Stimulated activated naive CD8-positive, alpha-beta T cell treated with anti-CD3 and anti-CD28 coated beads, Interleukin-15, amount 100 ng/mL, for 72 hours (primary cell): ENCODE data around the gene EHD4.

Experiments used
- ATAC-seq: fragments of 150-1000 bp; cut with Tn5 transposase; 2 replicates; pipeline ENCODE4 v1.10.0; 2021; ENCODE audit warnings: mild to moderate bottlenecking, moderate library complexity
- DNase-seq, 2 donors: peaks; one replicate each; pipeline ENCODE4 v3.0.0; 2021 to 2022
- H3K27ac Mint-ChIP-seq, 2 donors: one replicate each; pipeline ENCODE4 v1.8.0; 2022; ENCODE audit warnings: mild to moderate bottlenecking in 2 of 2, mixed read lengths in 2 of 2, moderate library complexity in 2 of 2
- H3K27me3 Mint-ChIP-seq: one replicate; pipeline ENCODE4 v1.8.0; 2022; ENCODE audit warnings: mixed read lengths
- H3K4me1 Mint-ChIP-seq: one replicate; pipeline ENCODE4 v1.8.0; 2022; ENCODE audit warnings: mild to moderate bottlenecking, mixed read lengths
- H3K4me3 Mint-ChIP-seq, 2 donors: one replicate each; pipeline ENCODE4 v1.8.0; 2022; ENCODE audit warnings: mild to moderate bottlenecking in 2 of 2, mixed read lengths in 2 of 2, moderate library complexity in 1 of 2
- H3K9me3 Mint-ChIP-seq, 2 donors: one replicate each; pipeline ENCODE4 v1.8.0; 2022; ENCODE audit warnings: mixed read lengths in 2 of 2

Gene EHD4

DNA sequence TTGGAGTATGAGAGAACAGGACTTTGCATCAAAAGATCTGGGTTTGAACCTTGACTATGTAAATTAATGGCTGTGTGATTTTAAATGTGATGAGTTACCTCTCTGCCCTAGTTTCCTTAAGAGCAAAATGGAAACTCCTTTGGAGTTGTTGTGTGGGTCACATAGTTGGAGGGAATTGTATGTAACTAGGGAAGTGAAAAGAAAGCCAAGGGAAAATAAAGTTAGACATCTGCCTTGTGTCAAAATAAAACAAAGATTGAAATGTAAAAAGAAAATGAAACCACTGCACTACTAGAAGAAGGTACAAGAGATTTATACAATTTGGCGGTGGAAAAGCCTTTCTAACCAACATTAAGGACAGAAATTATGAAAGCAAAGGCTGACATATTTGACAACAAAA, 1.7 kb upstream of the EHD4 start:
- H3K27ac Mint-ChIP-seq: no peak overlapping the region
- peaks cover 46% of the 10 kb centered on the region for H3K4me1 Mint-ChIP-seq
- H3K27me3 Mint-ChIP-seq: peaks cover 23% of the 10 kb centered on the region
- H3K9me3 Mint-ChIP-seq: no peaks in the 10 kb centered on the region
- no peak overlapping the region for H3K4me3 Mint-ChIP-seq
- DNase-seq: no peak
- ATAC-seq: no peak

DNA sequence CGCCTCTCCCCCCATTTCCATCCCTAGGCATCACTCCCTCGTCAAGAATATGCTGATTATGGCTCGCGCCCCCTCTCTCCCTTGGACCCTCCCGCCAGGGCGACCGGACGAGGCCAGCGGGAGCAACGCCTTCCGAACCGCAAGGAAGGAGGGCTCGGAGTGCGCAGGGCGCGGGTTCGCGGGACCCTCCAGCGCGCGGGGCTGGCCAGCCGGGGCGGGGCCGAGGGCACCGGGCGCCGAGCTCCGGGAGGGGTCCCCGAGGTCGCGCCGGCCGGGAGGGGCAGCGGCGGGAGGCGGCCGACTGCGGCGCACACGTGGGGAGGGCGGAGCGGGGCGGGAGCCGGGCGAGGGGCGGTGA, 483 bp downstream of the EHD4 start:
- H3K4me3 Mint-ChIP-seq: peak overlapping the region; percentile 89 to 94
- H3K4me1 Mint-ChIP-seq: peaks cover 67% of the 10 kb centered on the region
- H3K27me3 Mint-ChIP-seq: peaks cover 23% of the 10 kb centered on the region
- H3K27ac Mint-ChIP-seq: peak overlapping the region; percentile 75 to 95
- ATAC-seq (peak; percentile 41), DNase-seq (peak in 1 of 2 donors; percentile 56)
- H3K9me3 Mint-ChIP-seq: no peaks in the 10 kb centered on the region

DNA sequence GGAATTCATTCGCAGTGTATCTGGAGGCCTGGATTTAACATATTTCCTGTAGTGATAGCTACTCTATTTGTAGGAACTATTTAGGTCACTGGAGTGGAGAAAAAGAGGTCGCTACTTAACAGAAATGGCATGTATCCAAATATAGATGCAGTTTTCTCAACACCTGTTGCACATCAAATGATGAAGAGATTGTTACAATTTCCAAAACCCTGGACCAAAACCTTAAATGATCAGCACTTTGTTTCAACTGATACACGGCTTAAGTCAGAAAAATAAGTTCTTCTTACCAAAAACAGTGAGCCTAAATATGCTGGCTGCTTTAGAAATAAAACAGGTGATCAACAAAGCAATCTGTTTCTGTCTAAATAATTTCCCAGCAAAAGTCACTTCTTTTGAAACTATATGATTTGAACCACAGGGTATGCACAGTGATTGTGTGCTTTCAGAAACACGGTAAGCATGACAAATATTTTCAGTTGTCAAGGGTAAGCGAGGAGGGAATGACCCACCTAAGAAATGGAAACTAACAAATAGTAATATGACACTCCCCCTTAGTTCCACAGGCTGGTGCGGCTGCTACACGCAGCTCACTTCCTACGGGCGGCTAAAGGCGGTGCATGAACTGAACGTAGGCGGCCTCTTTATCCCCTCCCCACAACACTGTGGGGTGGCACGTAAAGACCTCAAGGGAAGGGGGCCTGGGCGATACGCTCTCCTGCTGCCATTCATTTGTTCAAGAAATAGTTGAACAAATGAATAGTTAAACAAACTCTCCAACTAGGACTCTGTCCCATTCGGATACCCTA, 1.1 kb downstream of the EHD4 start:
- Mint-ChIP-seq H3K4me1 (peaks cover 73% of the 10 kb centered on the region), H3K27me3 (peaks cover 23% of the 10 kb centered on the region), H3K27ac (peak overlapping the region; percentile 75 to 95), H3K4me3 (peak overlapping the region; percentile 85 to 88), H3K9me3 (no peaks in the 10 kb centered on the region)
- peak; percentile 76 to 89 for DNase-seq
- ATAC-seq: peak; percentile 81

DNA sequence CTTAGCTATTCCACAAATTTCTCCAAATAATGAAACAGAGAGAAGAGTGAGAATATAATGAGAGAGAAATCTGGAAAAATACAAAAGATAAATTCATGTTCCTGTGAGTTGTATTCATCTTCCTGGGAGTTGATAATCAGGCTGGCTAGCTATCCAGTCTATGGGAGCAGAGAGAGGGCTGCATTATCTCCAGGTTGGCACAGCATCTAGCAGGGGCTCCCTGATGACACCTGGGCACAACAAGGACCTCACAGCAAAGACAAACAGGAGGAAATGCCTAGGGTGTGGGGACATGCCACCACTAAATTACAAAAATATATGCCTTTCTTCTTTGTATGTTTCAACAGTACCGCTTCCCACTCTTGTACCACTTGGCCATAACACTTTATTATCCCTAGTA, 1.9 kb downstream of the EHD4 start:
- H3K9me3 Mint-ChIP-seq: no peaks in the 10 kb centered on the region
- H3K4me1 Mint-ChIP-seq: peaks cover 81% of the 10 kb centered on the region
- peak overlapping the region; percentile 75 to 95 for H3K27ac Mint-ChIP-seq

DNA sequence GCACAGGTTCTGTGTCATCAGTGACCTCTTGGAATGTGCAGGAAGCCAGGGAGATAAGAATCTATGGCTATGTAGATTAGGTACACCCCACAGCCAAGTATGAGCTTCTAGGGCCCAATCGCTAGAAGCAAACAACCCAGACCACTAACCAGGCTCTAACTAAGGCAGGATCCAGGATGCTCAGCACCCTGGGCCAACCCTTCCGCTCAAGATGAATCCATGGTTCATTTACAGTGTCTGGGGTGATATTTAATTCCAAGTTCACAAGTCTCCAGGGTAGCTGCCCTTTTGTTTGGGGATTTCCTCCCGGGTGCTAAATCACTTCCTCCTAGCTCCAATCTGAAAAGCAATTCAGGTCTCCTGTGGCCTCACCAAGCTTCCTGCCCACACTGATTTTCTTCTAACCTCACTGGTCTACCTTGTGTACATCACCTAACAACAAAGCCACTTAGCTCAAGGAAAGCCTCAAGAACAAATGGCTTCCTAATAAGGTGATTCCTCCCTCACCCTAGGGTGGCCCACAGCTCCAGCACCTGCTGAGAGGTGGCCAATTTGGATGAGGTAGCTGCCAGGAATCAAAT, 2.4 kb downstream of the EHD4 start:
- Mint-ChIP-seq H3K27me3 (peaks cover 14% of the 10 kb centered on the region), H3K4me3 (peak overlapping the region; percentile 85 to 88), H3K27ac (peak overlapping the region in 1 of 2 donors; percentile 95), H3K9me3 (no peaks in the 10 kb centered on the region), H3K4me1 (peaks cover 84% of the 10 kb centered on the region)
- ATAC-seq (peak; percentile 43), DNase-seq (peak; percentile 19 to 70)

More for the DNA sequence above, 1.9 kb downstream of the EHD4 start:
- Mint-ChIP-seq H3K4me3 (peak overlapping the region; percentile 85 to 88), H3K27me3 (peaks cover 18% of the 10 kb centered on the region)
- ATAC-seq: no peak
- DNase-seq: no peak

DNA sequence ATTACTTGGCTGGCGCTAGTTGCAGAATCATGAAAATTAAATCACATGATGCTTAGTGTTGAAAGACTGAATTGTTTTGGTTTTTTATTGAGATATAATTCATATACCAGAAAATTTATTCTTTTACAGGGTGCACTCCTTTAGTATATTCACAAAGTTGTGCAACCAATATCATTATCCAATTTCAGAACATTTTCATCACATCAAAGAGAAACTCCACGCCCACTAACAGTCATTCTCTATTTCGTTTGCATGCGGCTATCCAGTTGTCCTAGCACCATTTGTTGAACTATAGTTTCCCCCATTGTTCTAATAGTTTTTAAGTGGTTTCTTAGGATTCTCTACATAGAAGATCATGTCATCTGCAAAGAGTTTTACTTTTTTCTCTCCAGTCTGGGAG, 3.7 kb downstream of the EHD4 start:
- no peak overlapping the region for H3K4me3 Mint-ChIP-seq
- peak overlapping the region in 1 of 2 donors; percentile 71 for H3K27ac Mint-ChIP-seq
- H3K27me3 Mint-ChIP-seq: peaks cover 1% of the 10 kb centered on the region
- DNase-seq (no peak), ATAC-seq (no peak)
- peaks cover 73% of the 10 kb centered on the region for H3K4me1 Mint-ChIP-seq
- H3K9me3 Mint-ChIP-seq: no peaks in the 10 kb centered on the region

DNA sequence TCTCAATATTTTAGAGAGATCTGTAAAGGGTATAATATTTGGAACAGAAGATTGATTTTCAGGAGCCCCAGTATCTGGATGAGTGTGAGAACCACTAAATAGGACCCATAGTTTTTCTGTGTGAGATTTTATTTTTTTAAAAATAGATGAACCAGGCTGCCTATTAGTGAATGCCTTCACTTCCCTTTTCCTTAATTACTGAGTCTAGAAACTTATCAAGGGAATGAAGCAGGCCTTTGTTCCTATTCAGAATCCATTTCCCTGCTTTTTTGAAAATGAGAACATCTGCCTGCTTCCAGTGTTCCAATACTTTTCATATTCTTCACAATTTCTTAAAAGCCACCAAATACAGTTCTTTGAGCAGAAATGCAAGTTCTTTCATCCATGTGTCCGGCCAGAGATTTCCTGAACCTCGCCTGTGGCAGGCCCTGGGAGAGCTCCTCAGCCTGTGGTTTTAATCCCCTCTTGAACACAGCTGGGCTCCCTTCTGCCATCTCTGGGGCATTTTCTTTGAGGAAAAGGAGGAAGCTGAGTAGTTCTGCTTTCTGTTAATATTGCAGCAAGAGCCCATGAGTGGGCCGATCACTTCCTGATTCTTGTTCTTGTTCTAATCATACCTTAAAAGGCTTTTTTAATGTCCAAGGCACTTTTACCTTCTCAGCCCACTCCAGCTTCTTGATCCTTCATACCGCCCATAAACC, 4.7 kb downstream of the EHD4 start:
- Mint-ChIP-seq H3K4me3 (peak overlapping the region in 1 of 2 donors; percentile 6), H3K4me1 (peaks cover 63% of the 10 kb centered on the region), H3K9me3 (no peaks in the 10 kb centered on the region), H3K27me3 (no peaks in the 10 kb centered on the region), H3K27ac (no peak overlapping the region)
- DNase-seq: no peak
- ATAC-seq: no peak

DNA sequence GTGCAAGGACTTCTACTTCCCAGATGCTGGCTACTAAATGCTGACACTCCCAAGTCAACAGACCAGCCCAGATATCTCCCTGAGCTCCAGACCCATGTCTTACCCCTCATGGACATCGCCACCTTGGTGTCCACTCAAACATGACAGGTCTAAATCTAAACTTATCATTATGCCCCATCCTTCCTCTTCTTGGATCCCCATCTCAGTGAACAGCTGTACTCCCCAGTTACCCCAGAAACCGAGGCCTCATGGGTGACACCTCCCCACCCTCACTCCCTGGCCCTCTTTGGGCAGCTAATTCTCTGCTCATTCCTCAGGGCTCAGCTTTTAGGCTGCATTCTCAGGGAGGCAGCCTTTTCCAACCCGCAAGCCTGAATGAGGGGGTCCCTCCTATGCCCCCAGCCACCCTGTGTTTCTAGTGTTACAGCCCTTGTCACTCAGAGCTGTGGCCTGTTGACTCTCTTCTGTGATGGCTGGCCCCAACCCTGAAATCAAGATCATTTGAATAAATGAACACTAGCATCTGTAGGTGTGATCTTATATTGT, 5.4 kb downstream of the EHD4 start:
- H3K9me3 Mint-ChIP-seq: no peaks in the 10 kb centered on the region
- no peak overlapping the region for H3K27ac Mint-ChIP-seq
- no peak overlapping the region for H3K4me3 Mint-ChIP-seq
- DNase-seq: no peak
- H3K27me3 Mint-ChIP-seq: no peaks in the 10 kb centered on the region
- peaks cover 64% of the 10 kb centered on the region for H3K4me1 Mint-ChIP-seq
- no peak for ATAC-seq

DNA sequence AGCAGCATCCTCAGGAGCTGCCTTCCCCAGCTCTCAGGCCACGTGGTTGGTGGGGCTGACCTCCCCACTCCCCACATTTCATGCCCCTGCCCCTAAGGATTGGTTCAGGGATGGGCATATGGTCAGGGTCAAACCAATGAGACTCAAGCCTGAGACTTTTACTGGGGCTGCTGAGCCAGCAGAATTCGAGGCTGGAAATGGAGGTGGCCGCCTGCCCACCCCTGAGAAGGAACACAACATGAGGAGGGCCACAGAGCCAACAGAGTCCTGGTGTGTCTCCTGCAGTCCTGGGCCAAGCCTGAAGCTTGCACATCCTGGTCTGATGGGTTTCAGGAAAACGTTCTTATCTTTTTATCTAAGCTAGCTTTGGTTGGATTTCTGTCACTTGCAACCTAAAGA, 5.9 kb downstream of the EHD4 start:
- DNase-seq (no peak), ATAC-seq (no peak)
- Mint-ChIP-seq H3K4me3 (no peak overlapping the region), H3K4me1 (peaks cover 68% of the 10 kb centered on the region), H3K9me3 (no peaks in the 10 kb centered on the region), H3K27me3 (no peaks in the 10 kb centered on the region), H3K27ac (no peak overlapping the region)

DNA sequence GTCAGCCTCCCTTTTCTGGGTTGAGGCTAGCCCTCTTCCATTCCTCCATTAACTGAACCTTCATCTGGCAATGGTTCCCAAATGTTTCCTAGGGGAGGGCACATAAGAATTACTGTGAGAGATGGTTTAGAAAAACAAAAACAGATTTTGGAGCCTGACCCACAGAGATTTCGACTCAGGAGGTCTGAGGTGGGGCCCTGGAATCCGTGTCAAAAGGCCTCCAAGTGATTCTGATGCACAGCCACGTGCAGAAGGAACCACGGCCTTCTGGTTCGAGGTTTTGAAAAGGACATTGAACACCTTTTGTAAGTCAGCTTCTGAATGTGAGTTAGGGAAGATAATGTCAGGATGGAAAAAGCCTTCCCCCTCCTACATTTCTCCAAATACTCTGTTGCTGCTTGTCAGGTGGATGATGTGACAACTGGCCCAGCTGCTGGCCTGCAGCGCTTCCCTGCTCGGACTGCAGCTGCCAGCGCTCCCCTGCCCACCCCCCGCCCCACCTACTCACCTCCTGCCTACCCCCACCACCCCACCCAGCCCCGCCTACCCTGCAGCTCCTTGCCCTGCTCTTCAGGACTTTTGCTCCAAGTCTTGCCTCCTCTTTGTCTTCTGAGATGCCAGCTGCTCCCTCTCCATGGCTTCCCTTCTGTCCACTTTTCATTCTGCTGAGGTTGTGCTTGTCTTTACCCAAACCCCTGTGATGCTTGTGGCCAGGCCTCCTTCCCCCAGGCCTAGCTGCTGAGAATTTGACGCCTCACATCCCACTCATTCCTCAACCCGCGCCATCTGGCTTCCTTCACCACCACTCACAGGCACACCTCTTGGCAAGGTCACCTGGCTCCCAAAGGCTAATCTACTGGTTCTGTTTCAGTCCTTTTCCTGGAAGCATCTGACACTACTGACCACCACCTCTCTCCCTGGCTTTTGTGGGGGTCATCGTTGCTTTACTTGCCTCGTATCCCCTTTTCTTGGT, 6.6 kb downstream of the EHD4 start:
- no peak for DNase-seq
- peak overlapping the region in 1 of 2 donors; percentile 68 for H3K27ac Mint-ChIP-seq
- H3K27me3 Mint-ChIP-seq: no peaks in the 10 kb centered on the region
- no peaks in the 10 kb centered on the region for H3K9me3 Mint-ChIP-seq
- no peak overlapping the region for H3K4me3 Mint-ChIP-seq
- no peak for ATAC-seq
- peaks cover 62% of the 10 kb centered on the region for H3K4me1 Mint-ChIP-seq

DNA sequence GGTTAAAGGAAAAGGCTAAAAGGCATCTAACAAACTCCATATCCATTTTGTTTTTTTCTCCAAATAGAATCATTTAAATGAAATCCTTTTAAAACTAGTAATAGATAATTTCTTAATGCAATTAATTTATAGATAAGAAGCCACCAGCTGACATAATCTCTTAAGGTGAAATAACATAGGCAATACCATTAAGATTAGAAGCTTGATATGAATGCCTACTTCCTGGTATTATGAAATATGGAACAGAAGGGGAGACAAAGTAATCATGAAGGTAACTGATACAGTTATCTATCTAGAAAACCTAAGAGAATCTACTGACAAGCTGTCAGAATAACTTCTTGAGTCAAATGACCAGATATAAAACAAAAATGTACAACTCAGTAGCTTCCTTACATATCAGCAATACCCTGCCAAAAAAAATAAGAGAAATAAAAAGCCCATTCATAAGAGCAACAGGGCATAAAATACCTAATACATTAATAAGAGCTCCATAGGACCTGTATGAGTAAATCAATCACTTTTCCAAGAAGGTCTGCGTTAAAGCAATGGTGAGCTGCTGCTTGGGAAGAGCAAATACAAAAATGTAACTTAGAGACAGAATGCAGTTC, 10.7 kb downstream of the EHD4 start:
- no peak overlapping the region for H3K4me3 Mint-ChIP-seq
- no peak for DNase-seq
- H3K27me3 Mint-ChIP-seq: no peaks in the 10 kb centered on the region
- peaks cover 38% of the 10 kb centered on the region for H3K4me1 Mint-ChIP-seq
- H3K27ac Mint-ChIP-seq: no peak overlapping the region
- H3K9me3 Mint-ChIP-seq: no peaks in the 10 kb centered on the region
- no peak for ATAC-seq

DNA sequence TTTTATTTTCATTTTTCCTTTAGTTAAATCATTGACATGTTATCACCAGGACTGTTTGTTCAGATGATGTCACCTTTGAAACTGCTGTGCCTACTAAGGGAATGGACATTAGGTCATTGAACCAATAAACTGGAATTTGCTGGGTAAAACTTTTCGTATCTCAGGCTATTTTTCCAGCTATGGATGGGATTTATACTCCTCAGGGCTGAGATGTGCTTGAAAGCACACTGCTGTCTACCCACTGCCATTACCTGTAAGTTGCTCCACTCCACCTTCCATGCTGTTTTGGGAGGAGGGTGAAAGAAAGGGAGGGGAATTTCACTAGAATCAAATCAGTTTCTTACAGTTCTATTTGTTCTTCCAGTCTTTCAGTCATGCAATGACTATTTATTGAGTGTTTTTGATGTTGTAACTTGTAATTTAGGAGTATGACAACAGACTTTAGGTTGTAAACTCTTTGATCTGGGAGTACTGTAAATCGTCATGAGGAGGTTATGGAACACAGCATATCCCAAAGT, 11.3 kb downstream of the EHD4 start:
- Mint-ChIP-seq H3K27me3 (no peaks in the 10 kb centered on the region), H3K9me3 (no peaks in the 10 kb centered on the region), H3K4me3 (no peak overlapping the region), H3K27ac (no peak overlapping the region), H3K4me1 (peaks cover 32% of the 10 kb centered on the region)
- ATAC-seq (no peak), DNase-seq (no peak)

DNA sequence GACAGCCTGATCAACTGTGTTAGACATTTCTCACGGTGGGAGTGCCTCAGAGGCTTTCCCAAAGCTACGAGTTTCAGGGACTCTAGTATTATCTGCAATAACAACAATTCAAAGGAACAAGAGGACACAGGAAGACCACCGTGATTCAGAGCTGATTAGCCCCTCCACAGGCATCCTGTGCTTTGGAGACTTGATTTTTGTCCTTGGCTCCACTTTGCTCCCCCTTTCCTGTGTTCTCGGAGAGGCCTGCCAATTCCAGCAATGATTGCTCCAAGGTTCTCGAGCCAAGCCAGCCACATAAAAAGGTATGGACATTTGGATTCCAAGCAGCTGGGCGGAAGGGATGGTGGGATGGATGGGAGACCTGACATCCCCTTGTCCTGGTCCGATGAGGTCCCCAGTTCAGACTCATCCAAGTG, 14.3 kb downstream of the EHD4 start:
- H3K27ac Mint-ChIP-seq: no peak overlapping the region
- DNase-seq: no peak
- no peak for ATAC-seq
- no peaks in the 10 kb centered on the region for H3K27me3 Mint-ChIP-seq
- no peaks in the 10 kb centered on the region for H3K9me3 Mint-ChIP-seq
- peaks cover 24% of the 10 kb centered on the region for H3K4me1 Mint-ChIP-seq
- H3K4me3 Mint-ChIP-seq: no peak overlapping the region

DNA sequence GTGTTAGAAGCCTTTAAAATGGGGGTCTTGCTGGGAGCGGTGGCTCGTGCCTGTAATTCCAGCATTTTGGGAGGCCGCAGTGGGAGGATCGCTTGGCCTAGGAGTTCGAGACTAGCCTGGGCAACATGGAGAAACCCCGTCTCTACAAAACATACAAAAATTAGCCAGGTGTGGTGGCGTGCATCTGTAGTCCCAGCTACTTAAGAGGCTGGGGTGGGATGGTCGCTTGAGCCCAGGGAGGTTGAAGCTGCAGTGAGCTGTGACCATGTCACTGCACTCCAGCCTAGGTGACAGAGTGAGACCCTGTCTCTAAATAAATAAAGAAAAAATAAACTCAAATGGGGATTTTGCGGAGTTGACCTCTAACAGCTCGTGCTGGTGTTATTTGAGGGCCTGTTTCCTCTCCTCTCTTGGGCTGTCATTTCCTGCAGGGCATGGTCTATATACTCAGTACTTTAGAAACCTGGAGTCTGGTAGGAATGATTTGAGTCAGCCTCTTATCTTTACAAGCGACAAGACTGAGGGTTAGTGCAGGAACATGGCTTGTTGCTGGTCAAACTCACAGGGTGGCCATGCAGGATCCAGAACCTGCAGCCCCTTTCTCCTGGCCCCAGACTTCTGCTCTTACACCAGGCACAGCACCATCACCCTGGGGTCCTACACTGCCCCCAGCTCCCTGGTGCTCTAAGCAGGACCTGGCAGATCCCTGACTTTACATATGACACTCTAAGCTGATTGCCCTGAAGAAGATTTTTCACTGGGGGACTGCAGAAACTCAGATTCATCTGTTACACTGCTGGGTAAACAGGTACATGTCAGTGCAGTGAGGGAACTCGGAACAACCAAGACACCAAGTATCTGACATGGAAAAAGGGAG, 15.1 kb downstream of the EHD4 start:
- DNase-seq: no peak
- Mint-ChIP-seq H3K9me3 (no peaks in the 10 kb centered on the region), H3K27ac (no peak overlapping the region), H3K4me1 (peaks cover 23% of the 10 kb centered on the region), H3K4me3 (no peak overlapping the region), H3K27me3 (no peaks in the 10 kb centered on the region)
- peak; percentile 80 for ATAC-seq
